T-helper 2 cell treated with Interferon-gamma antibody and Interleukin-4, amounts not matched to agents 5 μg/mL and 100 μg/mL, for 36 hours (primary cell): ENCODE data around the gene CAMK1D.
"Not testable (repeated sequence)": the region's sequence is repeated elsewhere in the genome, so short reads cannot be mapped to it uniquely, and the experiment has no call there.

Source experiments
- DNase-seq: peaks from one replicate; pipeline ENCODE4 v3.0.0; 2021; ENCODE audit warnings: low spot score
- H3K27ac Mint-ChIP-seq: one replicate; pipeline ENCODE4 v1.8.0; 2021; ENCODE audit warnings: mild to moderate bottlenecking, mixed read lengths
- H3K27me3 Mint-ChIP-seq: one replicate; pipeline ENCODE4 v1.8.0; 2021; ENCODE audit warnings: low read depth, mixed read lengths
- H3K36me3 Mint-ChIP-seq: one replicate; pipeline ENCODE4 v1.8.0; 2021; ENCODE audit warnings: low read depth, mixed read lengths
- H3K4me1 Mint-ChIP-seq: one replicate; pipeline ENCODE4 v1.8.0; 2021; ENCODE audit warnings: low read depth, mixed read lengths
- H3K4me3 Mint-ChIP-seq: one replicate; pipeline ENCODE4 v1.8.0; 2022; ENCODE audit warnings: mild to moderate bottlenecking, moderate library complexity, mixed read lengths
- H3K9me3 Mint-ChIP-seq: one replicate; pipeline ENCODE4 v1.8.0; 2021; ENCODE audit warnings: mixed read lengths

The CAMK1D gene

GRCh38 chr10:12854988-12855387 lies 505.6 kb downstream of the CAMK1D start:
- no peaks in the 10 kb centered on the region for H3K36me3 Mint-ChIP-seq
- no peaks in the 10 kb centered on the region for H3K4me1 Mint-ChIP-seq
- no peak overlapping the region for H3K4me3 Mint-ChIP-seq
- H3K27ac Mint-ChIP-seq = no peak overlapping the region
- H3K27me3 Mint-ChIP-seq = peaks cover 10% of the 10 kb centered on the region
- H3K9me3 Mint-ChIP-seq = no peaks in the 10 kb centered on the region
- no peak for DNase-seq

GRCh38 chr10:12862459-12862858 lies 513.1 kb downstream of the CAMK1D start:
- no peak overlapping the region for H3K4me3 Mint-ChIP-seq
- no peaks in the 10 kb centered on the region for H3K4me1 Mint-ChIP-seq
- no peaks in the 10 kb centered on the region for H3K36me3 Mint-ChIP-seq
- no peak overlapping the region for H3K27ac Mint-ChIP-seq
- DNase-seq = no peak
- no peaks in the 10 kb centered on the region for H3K9me3 Mint-ChIP-seq
- peaks cover 12% of the 10 kb centered on the region for H3K27me3 Mint-ChIP-seq

GRCh38 chr10:12865515-12865914 lies 516.2 kb downstream of the CAMK1D start:
- not testable (repeated sequence) for H3K27ac Mint-ChIP-seq, H3K27me3 Mint-ChIP-seq, H3K9me3 Mint-ChIP-seq, H3K4me1 Mint-ChIP-seq, DNase-seq, H3K4me3 Mint-ChIP-seq, H3K36me3 Mint-ChIP-seq

GRCh38 chr10:12868229-12868628 lies 518.9 kb downstream of the CAMK1D start:
- H3K4me1 Mint-ChIP-seq = peaks cover 3% of the 10 kb centered on the region
- H3K9me3 Mint-ChIP-seq = no peaks in the 10 kb centered on the region
- no peak overlapping the region for H3K27ac Mint-ChIP-seq
- H3K27me3 Mint-ChIP-seq = no peaks in the 10 kb centered on the region
- DNase-seq = no peak
- no peaks in the 10 kb centered on the region for H3K36me3 Mint-ChIP-seq
- no peak overlapping the region for H3K4me3 Mint-ChIP-seq

DNA sequence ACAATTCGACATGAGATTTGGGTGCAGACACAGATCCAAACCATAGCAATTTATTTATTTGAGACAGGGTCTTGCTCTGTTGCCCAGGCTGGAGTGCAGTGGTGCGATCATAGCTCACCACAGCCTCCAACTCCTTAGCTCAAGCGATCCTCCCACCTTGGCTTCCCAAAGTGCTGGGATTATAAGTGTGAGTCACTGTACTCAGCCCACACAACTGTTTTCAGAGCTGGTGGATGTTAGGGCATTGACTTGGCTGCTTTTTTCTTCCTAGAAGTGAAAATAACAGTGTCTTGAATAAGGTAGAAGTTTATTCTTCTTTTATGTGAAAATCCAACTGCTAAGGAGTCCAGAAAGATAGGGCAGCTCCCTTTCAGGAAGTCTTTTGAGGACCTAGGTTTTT lies 520.1 kb downstream of the CAMK1D start:
- Mint-ChIP-seq H3K27me3 (no peaks in the 10 kb centered on the region), H3K27ac (no peak overlapping the region), H3K36me3 (no peaks in the 10 kb centered on the region), H3K9me3 (no peaks in the 10 kb centered on the region), H3K4me1 (peaks cover 3% of the 10 kb centered on the region), H3K4me3 (no peak overlapping the region)
- DNase-seq = no peak

GRCh38 chr10:12872577-12872976 lies 523.2 kb downstream of the CAMK1D start:
- no peaks in the 10 kb centered on the region for H3K9me3 Mint-ChIP-seq
- H3K36me3 Mint-ChIP-seq = no peaks in the 10 kb centered on the region
- peaks cover 3% of the 10 kb centered on the region for H3K4me1 Mint-ChIP-seq
- no peak overlapping the region for H3K27ac Mint-ChIP-seq
- H3K27me3 Mint-ChIP-seq = no peaks in the 10 kb centered on the region
- no peak for DNase-seq
- no peak overlapping the region for H3K4me3 Mint-ChIP-seq

GRCh38 chr10:12873172-12873571 lies 523.8 kb downstream of the CAMK1D start:
- H3K9me3 Mint-ChIP-seq = no peaks in the 10 kb centered on the region
- H3K36me3 Mint-ChIP-seq = no peaks in the 10 kb centered on the region
- H3K27ac Mint-ChIP-seq = no peak overlapping the region
- no peak for DNase-seq
- peaks cover 1% of the 10 kb centered on the region for H3K4me1 Mint-ChIP-seq
- H3K4me3 Mint-ChIP-seq = no peak overlapping the region
- H3K27me3 Mint-ChIP-seq = no peaks in the 10 kb centered on the region

- Mint-ChIP-seq H3K9me3 (no peaks in the 10 kb centered on the region), H3K27ac (no peak overlapping the region), H3K36me3 (no peaks in the 10 kb centered on the region)
Measured at GRCh38 chr10:12874501-12874900, 525.2 kb downstream of the CAMK1D start.

GRCh38 chr10:12875100-12875499 lies 525.8 kb downstream of the CAMK1D start:
- H3K4me3 Mint-ChIP-seq = no peak overlapping the region
- H3K27ac Mint-ChIP-seq = no peak overlapping the region
- no peaks in the 10 kb centered on the region for H3K9me3 Mint-ChIP-seq
- no peaks in the 10 kb centered on the region for H3K36me3 Mint-ChIP-seq
- H3K27me3 Mint-ChIP-seq = peaks cover 6% of the 10 kb centered on the region
- no peak for DNase-seq
- no peaks in the 10 kb centered on the region for H3K4me1 Mint-ChIP-seq

More at GRCh38 chr10:12874501-12874900, 525.2 kb downstream of the CAMK1D start:
- Mint-ChIP-seq H3K4me3 (no peak overlapping the region), H3K4me1 (no peaks in the 10 kb centered on the region), H3K27me3 (peaks cover 2% of the 10 kb centered on the region)
- DNase-seq = no peak

DNA sequence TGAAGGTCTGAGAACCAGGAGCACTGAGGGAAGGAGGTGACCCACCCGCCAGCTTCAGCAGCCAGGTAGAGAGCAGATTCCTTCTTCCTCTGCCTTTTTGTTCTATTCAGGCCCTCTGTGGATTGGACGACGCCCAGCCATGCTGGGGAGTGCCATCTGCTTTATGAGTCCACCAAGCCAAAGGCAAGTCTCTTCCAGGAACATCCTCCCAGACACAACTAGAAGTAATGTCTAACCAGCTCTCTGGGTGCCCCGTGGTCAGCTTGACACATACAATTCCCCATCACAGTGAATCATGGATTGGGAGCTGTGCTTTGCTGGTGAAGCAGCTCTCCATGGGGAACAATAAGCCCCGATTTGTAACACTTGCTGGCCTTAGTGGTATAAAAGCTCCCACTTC lies 526.9 kb downstream of the CAMK1D start:
- Mint-ChIP-seq H3K36me3 (no peaks in the 10 kb centered on the region), H3K27ac (no peak overlapping the region), H3K9me3 (no peaks in the 10 kb centered on the region), H3K4me1 (no peaks in the 10 kb centered on the region), H3K27me3 (peaks cover 6% of the 10 kb centered on the region), H3K4me3 (no peak overlapping the region)
- no peak for DNase-seq

- no peak for DNase-seq
- no peaks in the 10 kb centered on the region for H3K9me3 Mint-ChIP-seq
- H3K27ac Mint-ChIP-seq = no peak overlapping the region
- H3K4me1 Mint-ChIP-seq = no peaks in the 10 kb centered on the region
- no peaks in the 10 kb centered on the region for H3K36me3 Mint-ChIP-seq
- H3K27me3 Mint-ChIP-seq = peaks cover 10% of the 10 kb centered on the region
- H3K4me3 Mint-ChIP-seq = no peak overlapping the region
Measured at GRCh38 chr10:12877150-12877549, 527.8 kb downstream of the CAMK1D start.

- Mint-ChIP-seq H3K27ac (no peak overlapping the region), H3K4me1 (no peaks in the 10 kb centered on the region), H3K27me3 (peaks cover 10% of the 10 kb centered on the region), H3K9me3 (no peaks in the 10 kb centered on the region), H3K36me3 (no peaks in the 10 kb centered on the region), H3K4me3 (no peak overlapping the region)
- DNase-seq = no peak
Measured at GRCh38 chr10:12880423-12880822, 531.1 kb downstream of the CAMK1D start.

GRCh38 chr10:12884851-12885250 lies 535.5 kb downstream of the CAMK1D start:
- no peaks in the 10 kb centered on the region for H3K4me1 Mint-ChIP-seq
- H3K9me3 Mint-ChIP-seq = no peaks in the 10 kb centered on the region
- no peak overlapping the region for H3K4me3 Mint-ChIP-seq
- no peak for DNase-seq
- H3K27ac Mint-ChIP-seq = no peak overlapping the region
- H3K36me3 Mint-ChIP-seq = no peaks in the 10 kb centered on the region
- peaks cover 6% of the 10 kb centered on the region for H3K27me3 Mint-ChIP-seq
